ENCODE measurements around the gene MRPL2.
"Not testable (repeated sequence)": the region's sequence is repeated elsewhere in the genome, so short reads cannot be mapped to it uniquely, and the experiment has no call there.

MRPL2 gene

DNA sequence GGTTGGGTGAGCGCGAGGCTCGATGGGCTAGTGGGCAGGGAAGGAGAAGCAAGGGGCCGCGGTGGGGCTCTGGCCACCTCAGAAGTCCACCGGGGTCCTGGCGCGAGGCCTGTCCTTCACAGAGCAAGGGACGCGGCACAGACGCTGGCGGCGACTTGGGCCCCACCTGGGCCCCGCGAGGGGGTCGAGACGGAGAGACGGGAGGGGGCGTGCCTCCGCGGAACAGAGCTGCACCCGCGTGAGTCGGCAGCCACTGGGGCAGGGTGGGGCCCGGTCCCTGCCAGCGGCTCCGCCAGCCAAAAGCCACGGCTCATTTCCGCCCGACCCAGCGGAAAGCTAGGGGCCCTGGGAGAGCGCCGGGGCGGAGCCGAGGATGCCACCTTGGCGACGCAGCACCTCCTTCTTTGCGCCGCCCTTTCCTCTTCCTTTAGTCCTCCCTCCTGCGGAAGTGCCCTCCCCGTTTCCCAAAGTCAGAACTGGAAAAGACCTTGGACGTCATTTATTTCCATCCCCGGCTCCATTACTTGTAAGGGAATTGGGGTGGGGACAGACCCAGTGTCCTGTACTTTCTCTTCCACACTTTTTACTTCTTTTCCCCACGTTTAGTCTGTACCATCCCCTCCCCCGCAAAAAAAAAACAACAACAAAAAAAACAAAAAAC is 5.6 kb downstream of the MRPL2 start, which contains the start of gene CUL7:
Gene CUL7 (minus strand): TSS at position 307 of the 661 bp plus-strand sequence. CDS start 1,063 bp downstream, outside the sequence.
- DNase-seq (ENCODE audit: low read depth, low spot score): peak; percentile 77

GRCh38 chr6:43052842-43053544 is 6.2 kb downstream of the MRPL2 start:
- no peak for DNase-seq (ENCODE audit: low read depth, low spot score)

DNA sequence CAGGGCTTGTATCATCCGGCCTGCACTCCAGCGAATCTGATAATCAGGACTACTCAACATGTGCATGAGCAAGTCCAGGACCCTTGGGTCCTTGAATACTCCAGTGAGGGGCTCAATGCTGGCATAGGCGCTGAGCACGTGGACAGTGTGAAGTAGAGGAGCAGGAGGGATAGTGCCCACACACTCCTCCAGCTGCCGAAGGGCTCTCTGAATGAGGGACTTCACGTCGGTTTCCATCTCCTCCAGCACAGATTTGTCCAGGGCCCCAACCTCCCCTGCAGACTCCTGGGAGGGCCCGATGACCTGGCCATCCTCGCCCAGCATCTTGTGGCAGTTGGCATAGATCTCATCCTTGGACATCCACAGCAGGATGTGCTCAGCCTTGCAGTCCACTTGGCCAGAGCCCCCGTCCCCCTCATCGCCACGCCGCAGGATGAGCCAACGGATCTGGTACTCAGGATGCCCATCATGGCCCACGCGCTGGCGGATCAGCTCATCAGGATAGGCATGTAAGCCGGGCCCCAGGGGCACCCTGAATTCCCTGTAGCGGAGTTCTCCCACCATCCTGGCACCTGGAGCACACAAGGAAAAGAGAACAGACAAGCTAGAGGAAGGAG is 6.9 kb downstream of the MRPL2 start:
- DNase-seq (ENCODE audit: low read depth, low spot score): no peak

GRCh38 chr6:43050981-43051380 is 8.3 kb downstream of the MRPL2 start:
- no peak for DNase-seq (ENCODE audit: low read depth, low spot score)

GRCh38 chr6:43047998-43048397 is 11.2 kb downstream of the MRPL2 start:
- no peak for DNase-seq (ENCODE audit: low read depth, low spot score)

DNA sequence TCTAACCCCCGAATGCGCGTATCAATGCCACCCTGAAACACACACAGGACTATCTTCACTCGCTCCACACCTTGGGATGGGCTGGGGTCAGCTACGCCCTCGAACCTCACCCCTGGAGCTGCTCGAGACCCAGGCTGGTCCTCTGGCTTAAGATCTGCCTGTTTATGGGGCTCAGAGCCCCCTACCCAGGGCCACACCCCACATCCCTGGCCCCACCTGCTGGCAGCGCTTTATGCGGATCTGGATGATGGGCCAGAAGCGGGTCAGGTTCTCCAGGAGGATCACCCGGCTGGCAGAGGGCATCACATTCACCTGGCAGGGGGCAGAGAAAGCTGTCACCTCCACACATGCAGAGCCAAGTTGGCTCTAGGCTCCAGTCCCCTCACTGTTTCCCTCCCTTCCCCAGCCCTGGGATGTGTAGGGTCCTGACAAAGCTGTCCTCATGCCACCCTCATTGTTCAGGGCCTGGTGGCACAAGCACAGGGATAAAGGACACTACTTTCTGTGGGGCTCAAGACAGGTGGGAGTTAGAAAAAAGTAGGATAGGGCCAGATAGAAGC is 13.8 kb downstream of the MRPL2 start:
- DNase-seq (ENCODE audit: low read depth, low spot score): no peak

GRCh38 chr6:43043310-43043709 is 15.9 kb downstream of the MRPL2 start:
- DNase-seq (ENCODE audit: low read depth, low spot score): no peak

DNA sequence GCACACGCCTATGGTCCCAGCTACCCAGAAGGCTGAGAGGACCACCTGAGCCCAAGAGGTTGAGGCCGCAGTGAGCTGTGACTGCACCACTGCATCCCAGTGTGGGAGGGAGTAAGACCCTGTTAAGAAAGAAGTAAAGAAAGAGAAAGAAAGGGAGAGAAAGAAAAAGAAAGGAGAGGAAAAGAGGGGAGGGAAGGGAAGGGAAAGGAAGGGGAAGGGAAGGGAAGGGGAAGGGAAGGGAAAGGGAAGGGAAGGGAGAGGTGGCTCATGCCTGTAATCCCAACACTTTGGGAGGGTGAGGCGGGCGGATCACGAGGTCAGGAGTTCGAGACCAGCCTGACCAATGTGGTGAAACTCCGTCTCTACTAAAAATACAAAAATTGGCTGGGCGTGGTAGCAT is 17.8 kb downstream of the MRPL2 start:
- not testable (repeated sequence) for DNase-seq (ENCODE audit: low read depth, low spot score)

DNA sequence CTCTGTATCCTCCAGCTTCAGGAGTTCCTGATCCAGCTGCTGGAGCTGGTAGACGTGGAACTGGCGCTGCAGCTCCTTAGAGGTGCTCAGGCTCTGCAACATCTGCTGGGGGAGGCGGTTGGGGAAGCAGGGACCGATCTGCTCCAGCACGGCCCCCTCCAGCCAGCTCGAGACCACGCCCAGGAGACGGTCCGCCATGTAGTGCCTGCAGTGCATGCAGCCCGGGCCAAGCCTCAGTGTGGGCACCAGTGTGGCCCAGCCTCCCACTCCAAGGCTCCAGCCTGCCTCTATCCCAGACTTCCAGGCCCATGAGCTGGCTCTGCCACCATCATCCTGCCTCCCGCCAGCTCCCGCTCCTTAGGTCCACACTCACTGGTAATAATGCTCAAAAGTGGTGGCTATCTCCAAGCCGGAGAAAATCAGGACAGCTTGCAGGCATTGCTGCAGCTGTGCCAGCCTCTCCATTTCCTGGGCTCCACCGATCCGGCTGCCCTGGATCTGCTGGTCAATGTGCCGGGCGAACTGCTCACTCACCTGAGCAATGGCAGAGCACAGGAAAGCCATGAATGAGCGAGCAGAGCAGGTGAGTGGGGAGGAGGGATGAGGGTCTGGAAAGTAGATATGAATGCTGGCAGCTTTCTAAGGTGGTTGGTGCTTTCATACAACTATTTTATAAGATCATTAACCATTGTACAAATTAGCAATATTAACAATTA is 18.5 kb downstream of the MRPL2 start:
- no peak for DNase-seq (ENCODE audit: low read depth, low spot score)

DNA sequence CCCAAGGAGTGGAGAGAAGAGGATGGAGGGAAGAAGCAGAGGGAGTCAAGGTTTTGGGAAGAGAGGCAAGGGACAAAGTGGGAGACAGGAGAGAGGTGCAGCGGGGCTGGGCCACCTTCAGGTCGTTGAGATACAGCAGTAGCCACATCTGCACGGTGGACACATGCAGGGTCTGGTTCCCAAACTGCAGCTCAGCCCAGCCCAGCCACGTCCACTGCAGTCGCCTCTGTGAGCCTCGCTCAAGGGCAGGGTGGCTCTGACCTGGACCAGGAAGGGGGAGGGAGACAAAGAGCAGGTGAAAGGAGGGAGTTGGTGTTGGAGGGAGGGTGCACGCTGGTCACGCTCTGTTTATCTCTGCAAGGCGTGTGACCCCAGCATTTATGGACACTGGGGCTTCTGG is 20.5 kb downstream of the MRPL2 start:
- no peak for DNase-seq (ENCODE audit: low read depth, low spot score)

DNA sequence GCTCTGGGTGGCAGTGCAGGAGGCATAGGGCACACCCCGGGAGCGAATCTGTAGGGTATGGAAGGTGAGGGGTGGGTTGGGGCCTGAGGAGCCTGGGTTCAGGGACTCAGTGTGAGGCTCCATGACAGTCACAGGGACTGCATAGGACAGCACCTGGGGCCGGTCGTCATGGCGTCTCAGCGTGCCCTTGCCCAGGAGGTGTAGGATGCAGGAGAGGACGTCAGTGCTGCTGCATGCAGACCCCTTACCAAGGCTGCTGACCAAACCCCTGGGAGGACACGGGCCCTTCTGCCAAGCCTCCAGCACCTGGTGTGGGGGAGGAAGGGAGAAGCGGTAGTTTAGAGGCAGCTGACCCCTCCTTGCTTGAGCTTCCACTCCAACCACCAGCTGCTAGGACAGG is 21.5 kb downstream of the MRPL2 start:
- no peak for DNase-seq (ENCODE audit: low read depth, low spot score)

DNA sequence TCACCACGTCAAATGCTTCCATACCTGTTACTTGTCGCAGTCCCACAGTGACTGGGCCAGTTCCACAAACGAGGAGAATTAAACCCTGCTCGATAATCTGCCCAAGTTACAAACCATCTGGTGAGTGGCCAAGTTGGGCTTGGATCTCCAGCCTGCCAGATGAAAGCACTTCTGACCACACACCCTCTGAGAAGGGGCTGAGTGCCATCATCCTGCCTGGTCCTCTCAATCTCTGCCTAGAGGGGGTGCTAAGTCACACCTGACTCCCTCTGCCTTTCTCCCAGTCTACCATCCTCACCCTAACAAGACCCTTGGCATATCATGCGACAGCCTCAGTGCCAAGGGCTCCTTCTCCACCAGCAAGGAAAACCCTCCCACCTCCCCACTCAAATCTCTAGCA is 22.0 kb downstream of the MRPL2 start:
- DNase-seq (ENCODE audit: low read depth, low spot score): no peak

GRCh38 chr6:43036712-43037111 is 22.5 kb downstream of the MRPL2 start:
- no peak for DNase-seq (ENCODE audit: low read depth, low spot score)

- DNase-seq (ENCODE audit: low read depth, low spot score): no peak
Observed at GRCh38 chr6:43035495-43036194, 23.6 kb downstream of the MRPL2 start.

- DNase-seq (ENCODE audit: low read depth, low spot score): no peak
Observed at GRCh38 chr6:43034190-43034525, 25.1 kb downstream of the MRPL2 start.

GRCh38 chr6:43033496-43034189 is 25.6 kb downstream of the MRPL2 start:
- no peak for DNase-seq (ENCODE audit: low read depth, low spot score)

GRCh38 chr6:43032326-43032725 is 26.9 kb downstream of the MRPL2 start:
- DNase-seq (ENCODE audit: low read depth, low spot score): no peak

DNA sequence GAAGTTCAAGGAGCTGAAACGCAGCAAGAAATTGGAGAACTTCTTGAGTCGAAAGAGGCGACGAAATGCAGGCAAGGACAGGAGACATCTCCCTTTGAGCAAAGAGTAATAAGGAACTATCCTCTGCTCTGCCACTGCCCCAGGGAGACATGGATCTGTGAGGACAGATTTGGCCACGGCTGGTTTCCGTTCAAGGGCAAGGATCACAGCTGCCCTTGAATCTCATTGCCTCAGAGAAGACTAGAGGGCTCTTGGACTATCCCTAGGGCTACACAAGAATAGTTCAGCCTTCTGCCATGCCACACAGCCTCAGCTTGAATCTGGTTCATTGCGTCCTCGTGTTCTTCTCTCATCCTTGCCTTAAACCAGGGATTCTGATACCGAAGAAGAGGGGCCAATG is 30.1 kb downstream of the MRPL2 start:
- DNase-seq (ENCODE audit: low read depth, low spot score): no peak

- DNase-seq (ENCODE audit: low read depth, low spot score): no peak
Observed at GRCh38 chr6:43026365-43026764, 32.9 kb downstream of the MRPL2 start.

DNA sequence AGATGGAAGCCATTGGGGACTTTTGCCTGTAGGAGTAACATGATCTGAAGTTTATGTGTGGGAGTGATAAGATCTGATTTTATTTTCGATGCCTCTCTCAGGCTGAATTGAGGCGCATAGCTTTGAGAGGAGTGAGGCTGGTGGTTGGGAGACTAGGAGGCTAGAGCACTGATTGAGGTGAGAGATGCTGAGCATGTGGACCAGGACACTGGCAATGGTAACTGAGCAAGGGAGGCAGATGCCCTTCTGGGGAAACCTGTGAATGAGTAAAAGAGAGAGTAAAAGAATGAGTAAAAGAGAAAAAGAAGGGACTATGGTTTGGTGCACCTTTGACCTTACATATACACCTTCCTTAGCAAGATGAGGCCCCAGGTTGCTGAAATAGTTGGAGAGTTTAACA is 34.8 kb downstream of the MRPL2 start:
- DNase-seq (ENCODE audit: low read depth, low spot score): no peak

Data from activated naive CD8-positive, alpha-beta T cell treated with anti-CD3 and anti-CD28 coated beads, Interleukin-2, amount 50 U/mL, for 16 hours (primary cell).